ENCODE results near the gene TMEM223. TPM values are rescaled to one million over a fixed set of nuclear protein-coding genes. Genes with fewer than 3 reads are reported as not detected.
A peak's percentile ranks its signal among the peaks of the same experiment; 100 is the strongest.

The TMEM223 gene
- total and polyA plus RNA-seq, 2 experiments from 2014 or later = 88.9 to 92.4 TPM

DNA sequence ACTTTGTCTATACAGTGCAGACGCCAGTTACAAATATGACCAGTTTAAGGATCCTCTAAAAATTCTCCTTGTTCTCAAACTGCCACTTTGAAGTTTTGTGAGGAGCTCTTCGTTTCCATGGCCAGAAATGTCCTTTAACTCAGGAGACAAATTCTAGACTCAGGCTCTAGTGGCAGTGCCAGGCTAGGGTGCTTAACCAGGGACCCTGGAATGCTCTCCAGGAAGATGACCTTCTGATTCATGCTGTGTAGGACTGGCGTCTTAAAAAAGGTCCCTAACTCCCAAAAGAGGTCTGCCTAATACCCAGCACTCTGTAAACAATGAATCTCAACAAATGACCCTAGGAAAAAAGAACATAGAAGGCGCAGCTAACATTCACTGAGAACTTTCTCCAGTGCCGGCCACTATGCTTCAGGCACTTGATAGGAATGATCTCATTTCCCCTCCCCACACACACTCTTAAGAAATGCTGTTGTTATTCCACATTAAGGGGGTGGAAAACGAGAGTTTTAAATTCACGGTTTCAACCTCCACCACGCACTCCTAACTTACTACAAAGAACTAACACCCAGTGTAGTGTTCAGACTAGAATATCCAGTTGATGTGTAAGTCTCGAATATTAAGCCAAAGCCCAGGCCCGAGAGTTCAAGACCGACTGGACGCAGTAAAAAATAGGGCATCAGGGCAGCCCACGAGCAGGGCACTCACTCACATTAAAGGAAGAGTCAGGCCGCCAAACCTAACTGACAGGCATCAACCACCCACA is 12.7 kb upstream of the TMEM223 start:
- peak overlapping the region; percentile 88 for H3K27ac ChIP-seq
- peaks cover 18% of the 10 kb centered on the region for H3K4me1 ChIP-seq (ENCODE audit: low read depth)
- H3K27me3 ChIP-seq = no peaks in the 10 kb centered on the region
- peak in 1 of 2 donors; percentile 58 for DNase-seq (ENCODE audit: low read depth in 1 of 2, low spot score in 1 of 2)
- H3K9me3 ChIP-seq (ENCODE audit: low read depth) = no peaks in the 10 kb centered on the region
- TF ChIP-seq, protein P1, sequence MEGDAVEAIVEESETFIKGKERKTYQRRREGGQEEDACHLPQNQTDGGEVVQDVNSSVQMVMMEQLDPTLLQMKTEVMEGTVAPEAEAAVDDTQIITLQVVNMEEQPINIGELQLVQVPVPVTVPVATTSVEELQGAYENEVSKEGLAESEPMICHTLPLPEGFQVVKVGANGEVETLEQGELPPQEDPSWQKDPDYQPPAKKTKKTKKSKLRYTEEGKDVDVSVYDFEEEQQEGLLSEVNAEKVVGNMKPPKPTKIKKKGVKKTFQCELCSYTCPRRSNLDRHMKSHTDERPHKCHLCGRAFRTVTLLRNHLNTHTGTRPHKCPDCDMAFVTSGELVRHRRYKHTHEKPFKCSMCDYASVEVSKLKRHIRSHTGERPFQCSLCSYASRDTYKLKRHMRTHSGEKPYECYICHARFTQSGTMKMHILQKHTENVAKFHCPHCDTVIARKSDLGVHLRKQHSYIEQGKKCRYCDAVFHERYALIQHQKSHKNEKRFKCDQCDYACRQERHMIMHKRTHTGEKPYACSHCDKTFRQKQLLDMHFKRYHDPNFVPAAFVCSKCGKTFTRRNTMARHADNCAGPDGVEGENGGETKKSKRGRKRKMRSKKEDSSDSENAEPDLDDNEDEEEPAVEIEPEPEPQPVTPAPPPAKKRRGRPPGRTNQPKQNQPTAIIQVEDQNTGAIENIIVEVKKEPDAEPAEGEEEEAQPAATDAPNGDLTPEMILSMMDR (IDR thresholded peaks at IDR 0.05; ENCODE audit: low read depth, low read length) = no peak
- peak overlapping the region; percentile 82 for H3K4me3 ChIP-seq
- H3K36me3 ChIP-seq = peaks cover 32% of the 10 kb centered on the region

DNA sequence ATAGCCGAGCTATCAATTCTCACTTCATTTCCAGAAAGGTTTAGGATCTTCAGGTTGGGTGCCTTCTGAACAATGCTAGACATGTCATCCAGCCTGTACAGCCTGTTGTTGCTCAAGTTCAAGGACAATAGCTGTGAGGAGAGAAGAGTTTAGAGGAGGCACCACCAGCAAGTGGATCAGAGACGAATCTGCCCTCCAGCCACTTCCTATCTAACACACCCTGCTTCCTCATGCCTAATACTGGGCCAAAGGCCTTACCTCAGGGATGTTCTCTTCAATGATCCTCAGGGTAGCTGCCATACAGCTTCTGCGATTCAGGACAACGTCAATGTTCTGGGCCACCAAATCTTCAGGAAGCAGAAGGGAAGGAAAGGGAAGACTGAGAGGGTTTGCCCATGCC is 9.3 kb upstream of the TMEM223 start:
- TF ChIP-seq, protein P1 (IDR thresholded peaks at IDR 0.05; ENCODE audit: low read depth, low read length) = no peak
- peaks cover 59% of the 10 kb centered on the region for H3K36me3 ChIP-seq

DNA sequence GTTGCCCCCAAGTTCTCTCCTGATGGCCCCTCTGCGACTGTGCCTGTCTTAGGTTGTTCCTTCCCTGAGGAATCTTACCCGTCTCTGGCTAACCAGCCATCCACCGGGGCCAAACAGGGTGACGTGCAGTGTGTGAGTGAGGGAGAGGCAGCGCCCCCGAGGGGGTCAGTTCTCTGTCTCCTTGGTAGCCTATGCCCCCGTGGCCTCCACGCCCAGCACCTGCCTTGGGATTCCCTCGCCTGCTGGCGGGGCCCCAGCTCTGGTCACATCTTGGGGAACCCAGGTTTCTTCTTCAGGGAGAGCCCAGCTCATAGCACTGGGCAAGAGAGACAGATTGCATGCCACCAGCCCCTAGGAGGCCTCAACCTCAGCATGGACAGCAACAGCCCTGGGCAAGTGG is 7.7 kb upstream of the TMEM223 start:
- Histone ChIP-seq H3K4me3 (no peak overlapping the region), H3K4me1 (ENCODE audit: low read depth) (no peaks in the 10 kb centered on the region), H3K27ac (no peak overlapping the region), H3K9me3 (ENCODE audit: low read depth) (no peaks in the 10 kb centered on the region), H3K27me3 (no peaks in the 10 kb centered on the region), H3K36me3 (peaks cover 74% of the 10 kb centered on the region)
- TF ChIP-seq, protein P1 (IDR thresholded peaks at IDR 0.05; ENCODE audit: low read depth, low read length) = no peak
- DNase-seq (ENCODE audit: low read depth in 1 of 2, low spot score in 1 of 2) = no peak

More for the DNA sequence above, 9.3 kb upstream of the TMEM223 start:
- no peak overlapping the region for H3K27ac ChIP-seq
- DNase-seq (ENCODE audit: low read depth in 1 of 2, low spot score in 1 of 2) = no peak
- H3K4me3 ChIP-seq = no peak overlapping the region
- H3K4me1 ChIP-seq (ENCODE audit: low read depth) = peaks cover 4% of the 10 kb centered on the region
- H3K9me3 ChIP-seq (ENCODE audit: low read depth) = no peaks in the 10 kb centered on the region
- H3K27me3 ChIP-seq = no peaks in the 10 kb centered on the region

DNA sequence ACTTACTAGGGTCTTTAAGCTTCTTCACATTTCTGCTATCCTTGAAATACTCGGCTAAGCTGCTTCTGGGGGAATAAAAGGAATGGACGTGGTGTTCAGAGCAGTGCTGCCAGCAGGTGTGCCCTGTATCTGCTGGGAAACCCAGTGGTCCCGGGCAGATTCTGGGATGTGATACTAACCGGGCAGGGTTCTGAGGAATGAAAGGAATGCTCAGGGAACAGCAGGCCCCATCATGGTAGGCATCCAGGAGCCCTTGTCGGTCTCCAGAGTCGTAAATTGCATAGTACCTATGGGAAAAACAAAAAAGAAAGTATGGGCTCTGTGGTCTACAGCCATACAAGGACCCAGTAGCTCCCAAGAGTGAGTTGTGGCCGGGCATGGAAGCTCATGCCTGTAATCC is 4.5 kb upstream of the TMEM223 start:
- no peak for DNase-seq (ENCODE audit: low read depth in 1 of 2, low spot score in 1 of 2)
- TF ChIP-seq, protein P1 (IDR thresholded peaks at IDR 0.05; ENCODE audit: low read depth, low read length) = no peak
- no peaks in the 10 kb centered on the region for H3K27me3 ChIP-seq
- H3K4me1 ChIP-seq (ENCODE audit: low read depth) = peaks cover 9% of the 10 kb centered on the region
- no peak overlapping the region for H3K27ac ChIP-seq
- no peak overlapping the region for H3K4me3 ChIP-seq
- H3K36me3 ChIP-seq = peaks cover 66% of the 10 kb centered on the region
- H3K9me3 ChIP-seq (ENCODE audit: low read depth) = no peaks in the 10 kb centered on the region

DNA sequence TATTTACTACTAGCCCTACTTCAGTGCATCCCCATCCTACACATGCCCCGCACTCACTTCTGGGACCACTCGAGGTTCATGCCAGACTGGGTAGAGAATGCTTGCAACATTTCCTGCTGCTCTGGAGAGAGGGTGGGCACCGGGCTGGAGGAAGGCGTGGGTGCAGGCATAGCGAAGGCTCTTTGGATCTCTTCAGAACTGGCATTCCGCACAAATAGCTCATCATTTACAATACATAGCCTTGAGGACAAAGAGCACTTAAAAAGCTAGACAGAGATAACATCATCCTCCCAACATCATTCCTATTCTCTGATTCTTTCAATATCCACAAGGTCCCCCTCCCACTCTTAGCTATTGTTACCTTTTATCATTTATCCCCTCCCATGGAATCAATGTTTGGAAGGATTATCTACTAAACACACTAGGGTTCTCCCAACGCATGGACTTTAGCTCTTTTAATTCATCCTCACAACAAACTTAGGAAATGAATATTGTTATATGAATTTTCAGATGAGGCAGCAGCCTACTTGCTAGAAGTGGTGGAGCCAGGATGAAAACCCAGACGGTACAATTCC is 2.5 kb upstream of the TMEM223 start:
- H3K36me3 ChIP-seq = peaks cover 52% of the 10 kb centered on the region

More for the DNA sequence above, 2.5 kb upstream of the TMEM223 start:
- no peaks in the 10 kb centered on the region for H3K9me3 ChIP-seq (ENCODE audit: low read depth)
- H3K4me3 ChIP-seq = no peak overlapping the region
- peak overlapping the region; percentile 97 for H3K27ac ChIP-seq
- no peaks in the 10 kb centered on the region for H3K27me3 ChIP-seq
- H3K4me1 ChIP-seq (ENCODE audit: low read depth) = peaks cover 16% of the 10 kb centered on the region
- TF ChIP-seq, protein P1 (IDR thresholded peaks at IDR 0.05; ENCODE audit: low read depth, low read length) = no peak
- DNase-seq (ENCODE audit: low read depth in 1 of 2, low spot score in 1 of 2) = no peak
